Measurements from ENCODE around the gene CHST9. TPM values are rescaled to one million over a fixed set of nuclear protein-coding genes. Genes with fewer than 3 reads are reported as not detected.

The CHST9 gene
- polyA plus RNA-seq, 1 donor (not counting 4 experiments of a cell fraction or from before 2014, with no cell fraction given) = 0.07 TPM

GRCh38 chr18:27130065-27130630, 55.0 kb downstream of the CHST9 start:
- no peaks in the 10 kb centered on the region for H3K9me3 ChIP-seq (ENCODE audit: control insufficient read depth, low read depth, low read length)
- DNase-seq (ENCODE audit: low read depth, low spot score) (no peak), FAIRE-seq (no peak)
- no peaks in the 10 kb centered on the region for H3K27me3 ChIP-seq (ENCODE audit: control insufficient read depth, extremely low read depth, insufficient read depth, low read length)
- H3K9me1 ChIP-seq (ENCODE audit: control insufficient read depth, extremely low read depth, insufficient read depth, low read length) = no peaks in the 10 kb centered on the region
- no peak for TF ChIP-seq CTCF (optimal IDR thresholded peaks at IDR 0.05 in 1 of 3, IDR thresholded peaks at IDR 0.05 in 1 of 3, conservative IDR thresholded peaks at IDR 0.05 in 1 of 3; ENCODE audit: extremely low read depth in 1 of 3, insufficient read depth in 2 of 3, low read length in 3 of 3)
- no peak overlapping the region for H3K27ac ChIP-seq (ENCODE audit: control insufficient read depth, insufficient read depth, low read length)
- no peak overlapping the region for H3K9ac ChIP-seq (ENCODE audit: control insufficient read depth, extremely low read depth, insufficient read depth, low read length)
- H4K20me1 ChIP-seq (ENCODE audit: control insufficient read depth, extremely low read depth, insufficient read depth, low read length) = no peaks in the 10 kb centered on the region
- H3K79me2 ChIP-seq (ENCODE audit: control insufficient read depth, insufficient read depth, low read length) = no peaks in the 10 kb centered on the region
- no peaks in the 10 kb centered on the region for H3K4me1 ChIP-seq (ENCODE audit: control insufficient read depth, extremely low read depth, insufficient read depth, low read length)
- dilution Hi-C loops (cut with MboI; ENCODE audit: extremely low pct_ligation_motif_present, low sequenced_read_pairs) = no loop called here
- H3K4me2 ChIP-seq (ENCODE audit: control insufficient read depth, extremely low read depth, insufficient read depth, low read depth, low read length) = no peak overlapping the region
- no peak overlapping the region for H3K4me3 ChIP-seq (ENCODE audit: control insufficient read depth in 2 of 3, extremely low read depth in 1 of 3, insufficient read depth in 2 of 3, low read depth in 1 of 3, low read length in 3 of 3)
- no peaks in the 10 kb centered on the region for H3K36me3 ChIP-seq (ENCODE audit: control insufficient read depth in 2 of 2, extremely low read depth in 1 of 2, insufficient read depth in 2 of 2, low read length in 2 of 2)
- no peak overlapping the region for H2AFZ ChIP-seq (ENCODE audit: control insufficient read depth, low read length)

- H3K4me2 ChIP-seq (ENCODE audit: control insufficient read depth, extremely low read depth, insufficient read depth, low read depth, low read length) = no peak overlapping the region
- H3K4me3 ChIP-seq (ENCODE audit: control insufficient read depth in 2 of 3, extremely low read depth in 1 of 3, insufficient read depth in 2 of 3, low read depth in 1 of 3, low read length in 3 of 3) = no peak overlapping the region
- H4K20me1 ChIP-seq (ENCODE audit: control insufficient read depth, extremely low read depth, insufficient read depth, low read length) = no peaks in the 10 kb centered on the region
- H3K4me1 ChIP-seq (ENCODE audit: control insufficient read depth, extremely low read depth, insufficient read depth, low read length) = no peaks in the 10 kb centered on the region
- DNase-seq (ENCODE audit: low read depth, low spot score) (no peak), FAIRE-seq (no peak)
- H3K27me3 ChIP-seq (ENCODE audit: control insufficient read depth, extremely low read depth, insufficient read depth, low read length) = peaks cover 6% of the 10 kb centered on the region
- H3K27ac ChIP-seq (ENCODE audit: control insufficient read depth, insufficient read depth, low read length) = no peak overlapping the region
- TF ChIP-seq EZH2 (IDR thresholded peaks at IDR 0.05; ENCODE audit: low read length) = no peak
- no peak overlapping the region for H2AFZ ChIP-seq (ENCODE audit: control insufficient read depth, low read length)
- no peaks in the 10 kb centered on the region for H3K36me3 ChIP-seq (ENCODE audit: control insufficient read depth in 2 of 2, extremely low read depth in 1 of 2, insufficient read depth in 2 of 2, low read length in 2 of 2)
- no peak overlapping the region for H3K9ac ChIP-seq (ENCODE audit: control insufficient read depth, extremely low read depth, insufficient read depth, low read length)
- H3K9me3 ChIP-seq (ENCODE audit: control insufficient read depth, low read depth, low read length) = no peaks in the 10 kb centered on the region
- no peaks in the 10 kb centered on the region for H3K79me2 ChIP-seq (ENCODE audit: control insufficient read depth, insufficient read depth, low read length)
- H3K9me1 ChIP-seq (ENCODE audit: control insufficient read depth, extremely low read depth, insufficient read depth, low read length) = no peaks in the 10 kb centered on the region
- dilution Hi-C loops (cut with MboI; ENCODE audit: extremely low pct_ligation_motif_present, low sequenced_read_pairs) = no loop called here
Observed at GRCh38 chr18:27124196-27124595, 60.9 kb downstream of the CHST9 start.

GRCh38 chr18:27121108-27121507, 64.0 kb downstream of the CHST9 start:
- H3K4me2 ChIP-seq (ENCODE audit: control insufficient read depth, extremely low read depth, insufficient read depth, low read depth, low read length) = no peak overlapping the region
- H2AFZ ChIP-seq (ENCODE audit: control insufficient read depth, low read length) = no peak overlapping the region
- H3K9me3 ChIP-seq (ENCODE audit: control insufficient read depth, low read depth, low read length) = no peaks in the 10 kb centered on the region
- H3K4me1 ChIP-seq (ENCODE audit: control insufficient read depth, extremely low read depth, insufficient read depth, low read length) = no peaks in the 10 kb centered on the region
- H3K79me2 ChIP-seq (ENCODE audit: control insufficient read depth, insufficient read depth, low read length) = no peaks in the 10 kb centered on the region
- peaks cover 6% of the 10 kb centered on the region for H3K27me3 ChIP-seq (ENCODE audit: control insufficient read depth, extremely low read depth, insufficient read depth, low read length)
- no peak for TF ChIP-seq EZH2 (IDR thresholded peaks at IDR 0.05; ENCODE audit: low read length)
- no peak for TF ChIP-seq CTCF (optimal IDR thresholded peaks at IDR 0.05 in 1 of 3, IDR thresholded peaks at IDR 0.05 in 1 of 3, conservative IDR thresholded peaks at IDR 0.05 in 1 of 3; ENCODE audit: extremely low read depth in 1 of 3, insufficient read depth in 2 of 3, low read length in 3 of 3)
- H3K27ac ChIP-seq (ENCODE audit: control insufficient read depth, insufficient read depth, low read length) = no peak overlapping the region
- dilution Hi-C loops (cut with MboI; ENCODE audit: extremely low pct_ligation_motif_present, low sequenced_read_pairs) = no loop called here
- no peaks in the 10 kb centered on the region for H3K9me1 ChIP-seq (ENCODE audit: control insufficient read depth, extremely low read depth, insufficient read depth, low read length)
- H4K20me1 ChIP-seq (ENCODE audit: control insufficient read depth, extremely low read depth, insufficient read depth, low read length) = no peaks in the 10 kb centered on the region
- no peak overlapping the region for H3K9ac ChIP-seq (ENCODE audit: control insufficient read depth, extremely low read depth, insufficient read depth, low read length)
- FAIRE-seq = no peak
- no peak overlapping the region for H3K4me3 ChIP-seq (ENCODE audit: control insufficient read depth in 2 of 3, extremely low read depth in 1 of 3, insufficient read depth in 2 of 3, low read depth in 1 of 3, low read length in 3 of 3)
- no peak for DNase-seq (ENCODE audit: low read depth, low spot score)
- H3K36me3 ChIP-seq (ENCODE audit: control insufficient read depth in 2 of 2, extremely low read depth in 1 of 2, insufficient read depth in 2 of 2, low read length in 2 of 2) = no peaks in the 10 kb centered on the region

Measured in keratinocyte (primary cell).